HCT116 (cell line): ENCODE data around the gene CKAP2L. TPM values are rescaled to one million over a fixed set of nuclear protein-coding genes. Genes with fewer than 3 reads are reported as not detected.

Source experiments
- ATAC-seq: fragments of 200-7000 bp; cut with Tn5 transposase; 2 replicates; pipeline ENCODE4 v1.9.1; 2020; ENCODE audit warnings: mild to moderate bottlenecking, moderate library complexity
- BruUV-seq: library from RNA; stranded (reverse); fragments of 400-500 nt; replicated peaks from 2 replicates; lab custom pipeline; 2021; lab: Mats Ljungman, UMichigan
- CTCF ChIA-PET: fragments of 300-600 bp; sonication (Branson Sonifier 250); formaldehyde crosslinking; loops from one replicate; lab custom pipeline; 2021; ENCODE audit warnings: antibody characterized with exemption; lab: Charles Lee
- POLR2A ChIA-PET: fragments of 300-600, 350-600 bp; sonication (Branson Sonifier 250); formaldehyde crosslinking; loops from one replicate; lab custom pipeline; 2021; ENCODE audit warnings: antibody characterized with exemption; lab: Charles Lee
- RAD21 ChIA-PET, 2 experiments: fragments of 300-600 bp; sonication (Branson Sonifier 250); formaldehyde crosslinking; loops; one replicate each; lab custom pipeline; 2023; ENCODE audit warnings: low total read pairs in 2 of 2; ENCODE audit not compliant: uncharacterized antibody in 2 of 2, unreplicated experiment in 2 of 2, low non-redundant PET in 1 of 2; lab: Charles Lee
- DNase-seq: peaks from one replicate; pipeline ENCODE4 v3.0.0-alpha.2; 2010; ENCODE audit warnings: low read depth, low spot score
- H2AFZ ChIP-seq: fragments of 200-600 bp; shearing (Covaris generic), sonication (generic); 2 replicates; pipeline ENCODE4 v1.6.1; 2017; ENCODE audit warnings: low read depth, mixed run types, mixed read lengths, antibody characterized with exemption, low read length; ENCODE audit not compliant: poor library complexity, severe bottlenecking
- H3K27ac ChIP-seq: 2 replicates; pipeline ENCODE4 v1.5.1; 2012; ENCODE audit warnings: low read depth, low read length
- H3K27me3 ChIP-seq: fragments of 200-600 bp; sonication (generic); 2 replicates; pipeline ENCODE4 v1.6.1; 2016; ENCODE audit warnings: mixed run types, low read length, mixed read lengths; ENCODE audit not compliant: insufficient read depth
- H3K36me3 ChIP-seq, 2 experiments: fragments of 200-500 bp in 1 of 2; fragments of 200-600 bp in 1 of 2; sonication (Bioruptor generic) in 1 of 2; sonication (generic) in 1 of 2; 2 replicates each; pipeline versions ENCODE4 v1.5.1 to v1.6.1; 2014 to 2016; ENCODE audit warnings: low read length in 2 of 2, inconsistent platforms in 1 of 2, mixed read lengths in 1 of 2, mixed run types in 1 of 2; ENCODE audit not compliant: insufficient read depth in 2 of 2, control insufficient read depth in 1 of 2
- H3K4me1 ChIP-seq, 2 experiments: fragments of 200-600 bp in 1 of 2; sonication (generic) in 1 of 2; 2 replicates each; pipeline versions ENCODE4 v1.5.1 to v1.6.1; 2012 to 2017; ENCODE audit warnings: low read length in 2 of 2, inconsistent platforms in 1 of 2, mild to moderate bottlenecking in 1 of 2, mixed read lengths in 1 of 2, mixed run types in 1 of 2, moderate library complexity in 1 of 2; ENCODE audit not compliant: insufficient read depth in 2 of 2, control insufficient read depth in 1 of 2
- H3K4me2 ChIP-seq: fragments of 200-600 bp; sonication (generic); 2 replicates; pipeline ENCODE4 v1.6.1; 2017; ENCODE audit warnings: mixed run types, low read length, mixed read lengths
- H3K4me3 ChIP-seq, 2 experiments: fragments of 200-600 bp in 1 of 2; sonication (generic) in 1 of 2; replicated peaks in 1 of 2; 2 replicates each; pipeline ENCODE4 v1.5.1; 2011 to 2016; ENCODE audit warnings: low read length in 2 of 2, control low read depth in 1 of 2, low read depth in 1 of 2, mild to moderate bottlenecking in 1 of 2, mixed read lengths in 1 of 2, mixed run types in 1 of 2
- H3K79me2 ChIP-seq: fragments of 200-600 bp; sonication (generic); 2 replicates; pipeline ENCODE4 v1.6.1; 2017; ENCODE audit warnings: mild to moderate bottlenecking, mixed run types, low read length, moderate library complexity, mixed read lengths; ENCODE audit not compliant: insufficient read depth
- H3K9ac ChIP-seq: fragments of 200-600 bp; sonication (generic); 2 replicates; pipeline ENCODE4 v1.6.1; 2016; ENCODE audit warnings: low read length, mixed read lengths
- H3K9me2 ChIP-seq: fragments of 200-600 bp; sonication (generic), shearing (Covaris generic); 2 replicates; pipeline ENCODE4 v1.6.1; 2017; ENCODE audit warnings: mixed run types, mild to moderate bottlenecking, moderate library complexity; ENCODE audit not compliant: insufficient read depth
- H3K9me3 ChIP-seq, 2 experiments: fragments of 200-500 bp in 1 of 2; fragments of 200-600 bp in 1 of 2; sonication (Bioruptor generic) in 1 of 2; sonication (generic) in 1 of 2; 2 replicates each; pipeline ENCODE4 v1.6.1; 2014 to 2017; ENCODE audit warnings: low read length in 2 of 2, mixed read lengths in 2 of 2, inconsistent platforms in 1 of 2, low read depth in 1 of 2, mild to moderate bottlenecking in 1 of 2, mixed run types in 1 of 2, moderate library complexity in 1 of 2; ENCODE audit not compliant: control insufficient read depth in 1 of 2, insufficient read depth in 1 of 2
- H4K20me1 ChIP-seq: fragments of 200-600 bp; sonication (generic), shearing (Covaris generic); 2 replicates; pipeline ENCODE4 v1.6.1; 2017; ENCODE audit warnings: mixed run types, mild to moderate bottlenecking, moderate library complexity; ENCODE audit not compliant: insufficient read depth
- ATF3 ChIP-seq: IDR thresholded peaks from 2 replicates; pipeline ENCODE4 v1.6.1; 2012
- CTCF ChIP-seq, 3 experiments: fragments of 200-600 bp in 1 of 3; sonication (generic) in 1 of 3; IDR thresholded peaks in 2 of 3; conservative IDR thresholded peaks in 1 of 3; 2 replicates each; pipeline ENCODE4 v1.5.1; 2012 to 2017; ENCODE audit warnings: low read depth in 2 of 3, low read length in 2 of 3, antibody characterized with exemption in 1 of 3, borderline replicate concordance in 1 of 3, control low read depth in 1 of 3, mild to moderate bottlenecking in 1 of 3, mixed read lengths in 1 of 3, mixed run types in 1 of 3, moderate library complexity in 1 of 3; ENCODE audit not compliant: insufficient read depth in 1 of 3
- EGR1 ChIP-seq: IDR thresholded peaks from 2 replicates; pipeline ENCODE4 v1.6.1; 2012; ENCODE audit warnings: low read depth
- ELF1 ChIP-seq: IDR thresholded peaks from 2 replicates; pipeline ENCODE4 v1.6.1; 2012; ENCODE audit warnings: low read depth, borderline replicate concordance
- EZH2 ChIP-seq: fragments of 200-600 bp; sonication (generic); IDR thresholded peaks from 2 replicates; pipeline ENCODE4 v1.6.1; 2017; ENCODE audit warnings: antibody characterized with exemption, mixed run types
- JUND ChIP-seq: IDR thresholded peaks from 2 replicates; pipeline ENCODE4 v1.6.1; 2012
- MAX ChIP-seq: IDR thresholded peaks from 2 replicates; pipeline ENCODE4 v1.6.1; 2012
- POLR2A ChIP-seq: IDR thresholded peaks from 2 replicates; pipeline ENCODE4 v1.7.0; 2011; ENCODE audit warnings: borderline replicate concordance; ENCODE audit not compliant: insufficient read depth, insufficient read length; ENCODE audit errors: extremely low read depth
- POLR2AphosphoS5 ChIP-seq: IDR thresholded peaks from 2 replicates; pipeline ENCODE4 v1.6.1; 2011; ENCODE audit warnings: mild to moderate bottlenecking, low read depth, low read length, moderate library complexity
- RAD21 ChIP-seq: IDR thresholded peaks from 2 replicates; pipeline ENCODE4 v1.6.1; 2012; ENCODE audit warnings: low read depth, mild to moderate bottlenecking
- SIN3A ChIP-seq: IDR thresholded peaks from 2 replicates; pipeline ENCODE4 v1.6.1; 2012; ENCODE audit warnings: low read depth
- SP1 ChIP-seq: IDR thresholded peaks from 2 replicates; pipeline ENCODE4 v1.6.1; 2012; ENCODE audit warnings: low read depth
- SRF ChIP-seq: IDR thresholded peaks from 2 replicates; pipeline ENCODE4 v1.6.1; 2012; ENCODE audit warnings: low read depth
- intact Hi-C: fragments of 100-400 bp; cut with micrococcal nuclease; formaldehyde crosslinking; loops from 2 replicates; pipeline ENCODE4 v1.10.0; 2022
- total RNA-seq: library from RNA; stranded (reverse); gene quantifications from one replicate; pipeline ENCODE4 v1.2.1, GENCODE V29; 2021; ENCODE audit not compliant: unreplicated experiment

CKAP2L gene
- total RNA-seq, 1 experiment from 2014 or later = 27.5 TPM

- TF ChIP-seq CTCF (IDR thresholded peaks at IDR 0.05 in 2 of 3, conservative IDR thresholded peaks at IDR 0.05 in 1 of 3; ENCODE audit: borderline replicate concordance in 1 of 3, insufficient read depth in 1 of 3, low read depth in 2 of 3, low read length in 2 of 3) = no peak
- TF ChIP-seq SIN3A = no peak
- TF ChIP-seq POLR2A = no peak
- TF ChIP-seq SRF = no peak
- no peak for TF ChIP-seq SP1
- no peak for TF ChIP-seq MAX
These were observed 48.2 kb upstream of the CKAP2L start (continued) for GRCh38 chr2:112812318-112813267.

DNA sequence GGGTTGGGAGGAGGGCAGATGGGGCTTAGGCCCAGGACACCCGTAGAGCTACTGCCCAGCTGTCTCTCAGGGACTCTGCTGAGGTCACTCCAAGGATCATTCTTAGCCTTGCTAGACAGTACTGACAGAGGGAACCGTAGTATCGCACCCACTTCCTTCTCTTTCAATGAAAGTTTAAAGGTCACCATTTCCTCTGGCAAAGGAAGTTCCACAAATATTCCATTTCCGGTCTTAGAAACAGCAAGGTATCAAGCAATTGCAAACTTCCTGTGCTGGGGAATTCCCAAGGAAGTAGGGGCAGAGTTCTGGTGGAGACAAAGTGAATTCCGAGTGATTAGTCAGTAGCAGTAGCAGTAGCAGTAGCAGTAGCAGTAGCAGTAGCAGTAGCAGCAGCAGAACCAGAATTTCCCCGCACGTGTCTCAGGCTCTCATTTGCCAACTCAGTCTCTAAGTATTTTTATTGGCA is 47.5 kb upstream of the CKAP2L start:
- Histone ChIP-seq H3K4me2 (0 out of 2 replicates have a peak overlapping the region, but pooled peaks have one; percentile 15), H3K9me3 (0 out of 4 replicates have a peak, but pooled peaks cover 0 to 4% of the 10 kb centered on the region in 2 experiments), H3K27me3 (no peaks in the 10 kb centered on the region), H4K20me1 (no peaks in the 10 kb centered on the region), H3K4me1 (peaks cover 9 to 25% of the 10 kb centered on the region in 2 experiments), H3K36me3 (no peaks in the 10 kb centered on the region), H3K79me2 (no peaks in the 10 kb centered on the region), H3K4me3 (no peak overlapping the region), H3K27ac (no peak overlapping the region), H2AFZ (no peak overlapping the region), H3K9ac (no peak overlapping the region), H3K9me2 (no peaks in the 10 kb centered on the region)
- no TSS peak for BruUV-seq
- no peak for TF ChIP-seq ATF3
- TF ChIP-seq JUND = no peak
- TF ChIP-seq POLR2AphosphoS5 = no peak
- no peak for TF ChIP-seq ELF1
- no peak for TF ChIP-seq RAD21
- TF ChIP-seq EGR1 = no peak
- no peak for TF ChIP-seq EZH2
- ChIA-PET RAD21 (no interaction called here), CTCF (no interaction called here), POLR2A (no interaction called here)
- DNase-seq (no peak), ATAC-seq (no peak)
- intact Hi-C loops = no loop called here
